Colonic mucosa (tissue), 4 donors: ENCODE measurements around the gene HCN3. TPM values are rescaled to one million over a fixed set of nuclear protein-coding genes. Genes with fewer than 3 reads are reported as not detected.

Experiments used
- DNase-seq: peaks from one replicate; pipeline ENCODE4 v3.0.0-alpha.2; 2020
- H3K27ac ChIP-seq: fragments of 200-600 bp; one replicate; pipeline ENCODE4 v1.8.0; 2021
- H3K27me3 ChIP-seq: fragments of 200-600 bp; one replicate; pipeline ENCODE4 v1.8.0; 2021
- H3K36me3 ChIP-seq: fragments of 200-600 bp; one replicate; pipeline ENCODE4 v1.8.0; 2021
- H3K4me1 ChIP-seq: fragments of 200-600 bp; one replicate; pipeline ENCODE4 v1.8.0; 2021; ENCODE audit warnings: mild to moderate bottlenecking
- H3K4me3 ChIP-seq: fragments of 200-600 bp; one replicate; pipeline ENCODE4 v1.8.0; 2021
- H3K9ac ChIP-seq, 2 donors: one replicate each; pipeline ENCODE4 v1.7.0; 2013; ENCODE audit warnings: control low read depth in 2 of 2, low read depth in 2 of 2, low read length in 2 of 2
- H3K9me3 ChIP-seq: fragments of 200-600 bp; one replicate; pipeline ENCODE4 v1.8.0; 2021
- CTCF ChIP-seq: fragments of 200-600 bp; IDR thresholded peaks from one replicate; pipeline ENCODE4 v1.8.0; 2022; ENCODE audit warnings: antibody characterized with exemption, mild to moderate bottlenecking
- intact Hi-C: fragments of 100-400 bp; cut with DNase I; formaldehyde crosslinking; loops from one replicate; pipeline ENCODE4 v1.14.1; 2022
- total RNA-seq, 2 donors: library from RNA; stranded (reverse); fragmentation: NEBNext Ultra II Directional in 1 of 2; extraction: Animal tissue kit (Norgen Biotek cat#: 25700) in 1 of 2; gene quantifications; one replicate each; pipeline ENCODE4 v1.2.1, GENCODE V29; 2021
- donor health status: healthy.
- donor health status: DM: no; HTN: no; CAD: no.
- donor health status: DM: no; HTN: no; CAD: no.

Gene HCN3
- total RNA-seq, 2 donors from 2014 or later, result 12.4 to 12.8 TPM

DNA sequence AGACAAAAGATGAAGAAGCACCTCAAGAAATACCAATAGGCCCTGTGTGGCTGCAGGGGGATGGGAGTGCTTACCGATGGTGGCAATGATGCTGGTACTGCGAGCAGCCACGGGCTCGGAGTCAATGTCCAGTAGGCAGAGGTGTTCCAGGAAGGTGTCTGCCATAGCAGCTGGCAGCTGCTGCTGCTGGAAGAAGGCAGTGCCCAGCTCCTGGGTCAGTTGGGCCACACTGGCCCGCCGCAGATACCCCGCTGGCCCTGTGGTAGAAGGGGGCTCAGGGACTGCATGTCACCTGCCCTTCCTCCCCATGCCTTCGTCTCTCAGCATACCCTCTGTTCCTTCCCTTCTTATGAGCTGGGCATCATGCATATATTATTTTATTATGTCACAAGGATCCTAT, 22.8 kb downstream of the HCN3 start:
- no peak overlapping the region for H3K27ac ChIP-seq
- peaks cover 5% of the 10 kb centered on the region for H3K27me3 ChIP-seq
- TF ChIP-seq CTCF, result no peak
- H3K9ac ChIP-seq, result no peak overlapping the region
- no peaks in the 10 kb centered on the region for H3K4me1 ChIP-seq
- intact Hi-C loops, result no loop called here
- H3K9me3 ChIP-seq, result no peaks in the 10 kb centered on the region
- DNase-seq, result no peak
- no peaks in the 10 kb centered on the region for H3K36me3 ChIP-seq
- no peak overlapping the region for H3K4me3 ChIP-seq

DNA sequence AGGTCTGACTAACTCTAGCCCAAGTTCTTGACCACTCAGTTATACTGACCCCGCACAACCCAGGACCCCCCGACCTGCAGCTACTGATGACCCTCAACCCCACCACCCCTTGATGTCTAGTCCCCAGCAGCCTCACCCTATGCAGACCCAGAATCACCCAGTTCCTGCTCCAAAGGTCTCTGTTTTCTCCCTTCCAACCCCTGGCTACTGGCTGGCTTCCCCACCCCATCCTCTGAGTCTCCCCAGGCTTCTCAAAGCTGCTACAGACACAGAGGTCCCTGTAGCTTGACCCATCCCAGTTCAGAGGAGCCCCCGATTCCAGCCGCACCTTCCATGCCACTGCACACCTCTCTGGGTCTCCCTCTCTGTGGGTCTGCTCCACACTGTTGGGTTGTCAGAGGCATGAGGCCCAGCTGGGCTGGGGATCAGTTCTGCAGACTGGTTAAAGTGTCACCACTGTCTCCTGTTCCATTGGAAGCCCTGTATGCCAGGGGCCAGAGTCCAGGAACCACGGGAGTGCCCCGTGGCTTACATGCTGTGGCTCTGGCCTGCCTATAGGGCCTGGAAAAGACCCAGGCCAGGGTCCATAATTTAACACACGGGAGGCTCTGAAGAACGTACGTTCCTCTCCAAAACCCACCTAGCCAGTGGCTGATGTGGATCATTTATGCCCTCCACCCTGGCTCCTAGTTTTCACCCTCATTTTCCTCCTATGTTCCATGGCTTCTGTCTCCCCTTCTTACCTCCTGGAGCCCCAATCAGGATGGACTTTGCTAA, 23.5 kb downstream of the HCN3 start:
- Histone ChIP-seq H3K4me1 (no peaks in the 10 kb centered on the region), H3K27ac (no peak overlapping the region), H3K27me3 (no peaks in the 10 kb centered on the region), H3K4me3 (no peak overlapping the region), H3K36me3 (no peaks in the 10 kb centered on the region), H3K9me3 (no peaks in the 10 kb centered on the region), H3K9ac (peak overlapping the region in 1 of 2 donors; percentile 18)
- DNase-seq, result peak; percentile 57
- intact Hi-C loops, result no loop called here
- TF ChIP-seq CTCF, result no peak

DNA sequence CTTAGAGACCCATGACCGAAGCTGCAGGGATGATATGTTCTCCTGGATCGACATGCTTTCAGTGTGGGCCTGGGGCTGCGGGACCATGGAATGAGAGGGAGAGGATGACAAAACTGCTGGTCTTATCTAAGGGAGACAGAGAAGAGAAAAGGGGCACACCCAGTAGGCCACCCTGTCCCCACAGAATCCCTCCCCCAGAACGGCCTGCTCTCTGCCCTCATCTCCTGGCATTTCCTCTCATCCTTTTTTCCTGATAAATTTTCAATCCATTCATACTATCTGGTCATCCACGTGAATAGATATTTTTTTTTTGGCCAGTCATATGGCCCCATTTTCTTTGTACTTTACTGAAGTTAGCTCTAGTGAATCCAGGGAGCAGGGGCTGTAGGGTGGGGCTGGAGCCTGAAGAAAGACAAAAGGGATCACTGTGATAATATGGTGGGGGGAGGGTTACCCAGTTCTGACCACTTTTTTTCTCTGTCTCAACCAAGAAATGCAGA, 24.1 kb downstream of the HCN3 start, which contains the start of gene PKLR:
TSS of gene PKLR (minus strand) at position 97 of the 500 bp plus-strand sequence. CDS start at position 54, 43 bp downstream.
- no peak within 1 kb of the TSS for H3K27ac ChIP-seq

GRCh38 chr1:155304558-155305063, 27.3 kb downstream of the HCN3 start:
- DNase-seq, result no peak
- no peaks in the 10 kb centered on the region for H3K9me3 ChIP-seq
- H3K4me3 ChIP-seq, result no peak overlapping the region
- no peaks in the 10 kb centered on the region for H3K36me3 ChIP-seq
- intact Hi-C loops, result no loop called here
- H3K4me1 ChIP-seq, result peaks cover 1% of the 10 kb centered on the region
- no peak for TF ChIP-seq CTCF
- H3K27ac ChIP-seq, result no peak overlapping the region
- peak overlapping the region in 1 of 2 donors; percentile 7 for H3K9ac ChIP-seq
- no peaks in the 10 kb centered on the region for H3K27me3 ChIP-seq

More for the DNA sequence above, 24.1 kb downstream of the HCN3 start, which contains the start of gene PKLR:
- Histone ChIP-seq H3K4me3 (no peak within 1 kb of the TSS), H3K36me3 (no peaks in the 10 kb centered on the region), H3K27me3 (no peaks in the 10 kb centered on the region), H3K4me1 (no peaks in the 10 kb centered on the region), H3K9me3 (no peaks in the 10 kb centered on the region), H3K9ac (peak within 1 kb of the TSS in 1 of 2 donors; percentile 18)
- TF ChIP-seq CTCF, result no peak
- DNase-seq, result no peak
- intact Hi-C loops, result no loop called here

DNA sequence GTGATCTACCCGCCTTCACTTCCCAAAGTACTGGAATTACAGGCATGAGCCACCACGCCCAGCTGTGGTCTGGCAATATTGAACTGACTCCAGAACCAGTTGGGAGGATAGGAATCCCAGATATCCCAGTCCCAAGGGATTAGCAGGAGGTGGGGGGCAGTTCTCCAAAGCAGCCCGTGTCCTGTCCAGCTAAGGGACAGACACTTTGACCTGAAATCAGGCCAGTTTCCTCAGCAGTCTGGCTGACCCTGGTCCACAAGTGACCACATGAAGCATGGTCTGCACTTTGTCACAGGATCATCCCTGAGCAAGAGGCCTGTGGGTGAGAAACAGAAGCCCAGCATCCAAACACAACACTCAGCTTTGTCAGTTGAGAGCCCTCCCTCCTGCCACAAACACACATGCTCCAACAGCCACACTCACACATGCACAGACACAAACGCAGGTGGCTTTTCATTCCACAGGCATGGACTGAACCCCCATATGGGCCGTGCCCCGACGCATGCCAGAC, 28.7 kb downstream of the HCN3 start:
- TF ChIP-seq CTCF, result no peak
- no peaks in the 10 kb centered on the region for H3K27me3 ChIP-seq
- no peak overlapping the region for H3K4me3 ChIP-seq
- intact Hi-C loops, result no loop called here
- DNase-seq, result no peak
- no peaks in the 10 kb centered on the region for H3K9me3 ChIP-seq
- H3K27ac ChIP-seq, result no peak overlapping the region
- H3K36me3 ChIP-seq, result no peaks in the 10 kb centered on the region
- peaks cover 3% of the 10 kb centered on the region for H3K4me1 ChIP-seq
- H3K9ac ChIP-seq, result no peak overlapping the region
